Skeletal muscle cell (primary cell): ENCODE measurements around the gene TES.
"Not testable (repeated sequence)": the region's sequence is repeated elsewhere in the genome, so short reads cannot be mapped to it uniquely, and the experiment has no call there.

Experiments
- DNase-seq: peaks from one replicate; pipeline ENCODE4 v3.0.0-alpha.2; 2010; ENCODE audit warnings: low read depth
- H3K4me3 ChIP-seq: 2 replicates; pipeline ENCODE4 v1.5.1; 2011; ENCODE audit warnings: low read depth, mild to moderate bottlenecking, control low read depth, low read length, moderate library complexity

The TES gene

GRCh38 chr7:116271963-116272886 is 61.9 kb downstream of the TES start:
- H3K4me3 ChIP-seq: peak overlapping the region; percentile 20
- peak; percentile 93 for DNase-seq

GRCh38 chr7:116273283-116273917 is 63.1 kb downstream of the TES start:
- DNase-seq: no peak

GRCh38 chr7:116273918-116274301 is 63.6 kb downstream of the TES start:
- no peak overlapping the region for H3K4me3 ChIP-seq
- DNase-seq: no peak

More at GRCh38 chr7:116273283-116273917, 63.1 kb downstream of the TES start:
- H3K4me3 ChIP-seq: no peak overlapping the region

- no peak for DNase-seq
Observed at GRCh38 chr7:116277070-116277469, 66.7 kb downstream of the TES start.

GRCh38 chr7:116279217-116279616 is 68.9 kb downstream of the TES start:
- no peak overlapping the region for H3K4me3 ChIP-seq

More at GRCh38 chr7:116277070-116277469, 66.7 kb downstream of the TES start:
- H3K4me3 ChIP-seq: no peak overlapping the region

GRCh38 chr7:116280803-116281202 is 70.5 kb downstream of the TES start:
- DNase-seq: no peak
- H3K4me3 ChIP-seq: no peak overlapping the region

More at GRCh38 chr7:116279217-116279616, 68.9 kb downstream of the TES start:
- DNase-seq: no peak

- no peak for DNase-seq
- no peak overlapping the region for H3K4me3 ChIP-seq
Observed at GRCh38 chr7:116283595-116284204, 73.4 kb downstream of the TES start.

GRCh38 chr7:116284390-116284789 is 74.1 kb downstream of the TES start:
- H3K4me3 ChIP-seq: no peak overlapping the region
- DNase-seq: no peak

- H3K4me3 ChIP-seq: no peak overlapping the region
- no peak for DNase-seq
Observed at GRCh38 chr7:116285252-116285651, 74.9 kb downstream of the TES start.

- H3K4me3 ChIP-seq: no peak overlapping the region
- no peak for DNase-seq
Observed at GRCh38 chr7:116290740-116291139, 80.4 kb downstream of the TES start.

- DNase-seq: no peak
Observed at GRCh38 chr7:116291937-116292336, 81.6 kb downstream of the TES start.

GRCh38 chr7:116292381-116292780 is 82.0 kb downstream of the TES start:
- H3K4me3 ChIP-seq: no peak overlapping the region
- no peak for DNase-seq

More at GRCh38 chr7:116291937-116292336, 81.6 kb downstream of the TES start:
- H3K4me3 ChIP-seq: no peak overlapping the region

- H3K4me3 ChIP-seq: no peak overlapping the region
- DNase-seq: no peak
Observed at GRCh38 chr7:116293139-116293538, 82.8 kb downstream of the TES start.

- DNase-seq: no peak
- no peak overlapping the region for H3K4me3 ChIP-seq
Observed at GRCh38 chr7:116293633-116294032, 83.3 kb downstream of the TES start.

GRCh38 chr7:116295903-116296302 is 85.6 kb downstream of the TES start:
- not testable (repeated sequence) for DNase-seq, H3K4me3 ChIP-seq

- H3K4me3 ChIP-seq: no peak overlapping the region
- DNase-seq: no peak
Observed at GRCh38 chr7:116298055-116298454, 87.7 kb downstream of the TES start.

- no peak for DNase-seq
- no peak overlapping the region for H3K4me3 ChIP-seq
Observed at GRCh38 chr7:116298576-116298975, 88.2 kb downstream of the TES start.

GRCh38 chr7:116305485-116306408 is 95.4 kb downstream of the TES start:
- no peak for DNase-seq
- H3K4me3 ChIP-seq: no peak overlapping the region

- H3K4me3 ChIP-seq: no peak overlapping the region
- no peak for DNase-seq
Observed at GRCh38 chr7:116306409-116307048, 96.2 kb downstream of the TES start.
